Transverse colon (tissue), 3 donors: Measurements from ENCODE around the gene MOCS3.

Experiments
- EP300 ChIP-seq: sonication (generic); formaldehyde crosslinking; IDR thresholded peaks from one replicate; pipeline ENCODE4 v1.6.1; 2017; ENCODE audit warnings: antibody characterized with exemption, low read depth
- POLR2A ChIP-seq: fragments of 450-650 bp; IDR thresholded peaks from one replicate; pipeline ENCODE4 v1.6.1; 2016; ENCODE audit warnings: antibody characterized with exemption, mild to moderate bottlenecking, moderate library complexity
- TF ChIP-seq, protein P1 (sequence below), 5 experiments: fragments of 200-600 bp in 3 of 5; fragments of 450-650 bp in 2 of 5; sonication (generic) in 3 of 5; IDR thresholded peaks; 1 replicate in 2 of 5; 2 replicates in 3 of 5; pipeline ENCODE4 v1.5.1; 2016 to 2017; ENCODE audit warnings: antibody characterized with exemption in 5 of 5, inconsistent platforms in 3 of 5, mild to moderate bottlenecking in 2 of 5, moderate library complexity in 1 of 5

DNA sequence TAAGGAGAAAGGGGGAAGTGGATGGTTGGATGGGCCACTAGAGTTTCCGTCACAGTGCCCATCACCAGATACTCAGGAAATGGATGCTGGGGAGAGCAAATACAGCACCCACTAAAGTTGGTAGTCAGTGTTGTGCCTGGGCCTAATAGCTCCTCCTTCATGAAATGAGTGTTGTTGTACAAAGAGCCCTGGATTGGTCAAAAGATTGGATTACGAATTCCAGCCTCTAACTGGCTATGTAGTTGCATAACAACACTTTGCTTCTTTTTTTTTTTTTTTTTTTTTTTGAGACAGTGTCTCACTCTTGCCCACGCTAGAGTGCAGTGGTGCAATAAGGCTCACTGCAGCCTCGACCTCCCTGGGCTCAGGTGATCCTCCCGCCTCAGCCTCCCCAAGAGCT, 36.9 kb downstream of the MOCS3 start:
- TF ChIP-seq POLR2A (no peak), EP300 (no peak)
- TF ChIP-seq, protein P1, sequence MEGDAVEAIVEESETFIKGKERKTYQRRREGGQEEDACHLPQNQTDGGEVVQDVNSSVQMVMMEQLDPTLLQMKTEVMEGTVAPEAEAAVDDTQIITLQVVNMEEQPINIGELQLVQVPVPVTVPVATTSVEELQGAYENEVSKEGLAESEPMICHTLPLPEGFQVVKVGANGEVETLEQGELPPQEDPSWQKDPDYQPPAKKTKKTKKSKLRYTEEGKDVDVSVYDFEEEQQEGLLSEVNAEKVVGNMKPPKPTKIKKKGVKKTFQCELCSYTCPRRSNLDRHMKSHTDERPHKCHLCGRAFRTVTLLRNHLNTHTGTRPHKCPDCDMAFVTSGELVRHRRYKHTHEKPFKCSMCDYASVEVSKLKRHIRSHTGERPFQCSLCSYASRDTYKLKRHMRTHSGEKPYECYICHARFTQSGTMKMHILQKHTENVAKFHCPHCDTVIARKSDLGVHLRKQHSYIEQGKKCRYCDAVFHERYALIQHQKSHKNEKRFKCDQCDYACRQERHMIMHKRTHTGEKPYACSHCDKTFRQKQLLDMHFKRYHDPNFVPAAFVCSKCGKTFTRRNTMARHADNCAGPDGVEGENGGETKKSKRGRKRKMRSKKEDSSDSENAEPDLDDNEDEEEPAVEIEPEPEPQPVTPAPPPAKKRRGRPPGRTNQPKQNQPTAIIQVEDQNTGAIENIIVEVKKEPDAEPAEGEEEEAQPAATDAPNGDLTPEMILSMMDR (IDR thresholded peaks at IDR 0.05), result no peak
